AG04450 (cell line): ENCODE results near the gene NXPH2. TPM values are rescaled to one million over a fixed set of nuclear protein-coding genes. Genes with fewer than 3 reads are reported as not detected.

Experiments used
- CTCF ChIA-PET: fragments of 300-600, 350-600 bp; formaldehyde crosslinking; extraction: SDS; loops from one replicate; lab custom pipeline; 2022; ENCODE audit warnings: antibody characterized with exemption, inconsistent platforms; lab: Charles Lee
- POLR2A ChIA-PET: fragments of 350-600 bp; formaldehyde crosslinking; extraction: SDS; loops from one replicate; lab custom pipeline; 2021; ENCODE audit warnings: antibody characterized with exemption, inconsistent platforms; lab: Yijun Ruan, JAX
- DNase-seq: peaks from one replicate; pipeline ENCODE4 v3.0.0-alpha.2; 2011; ENCODE audit warnings: low read depth, low spot score
- H3K27ac ChIP-seq: one replicate; pipeline ENCODE4 v1.5.1; 2012; ENCODE audit warnings: low read depth, low read length, control low read depth
- H3K27me3 ChIP-seq: one replicate; pipeline ENCODE4 v1.6.0; 2012; ENCODE audit warnings: low read length; ENCODE audit not compliant: control insufficient read depth, insufficient read depth
- H3K4me3 ChIP-seq: 2 replicates; pipeline ENCODE4 v1.5.1; 2011; ENCODE audit warnings: mild to moderate bottlenecking, low read depth, low read length, control low read depth
- H3K9me3 ChIP-seq: 2 replicates; pipeline ENCODE4 v1.5.1; 2012; ENCODE audit warnings: low read length; ENCODE audit not compliant: control insufficient read depth, insufficient read depth
- polyA plus RNA-seq: library from polyadenylated mRNA; depleted of rRNA; stranded (reverse); fragments of >200 nt; gene quantifications from 2 replicates; pipeline ENCODE4 v1.2.3, GENCODE V29; 2011
- TF ChIP-seq, protein P1 (sequence below): IDR thresholded peaks from 2 replicates; pipeline ENCODE4 v1.5.1; 2011; ENCODE audit warnings: low read depth, low read length, control low read depth, inconsistent platforms

Gene NXPH2
- polyA plus RNA-seq, 1 experiment = not detected

DNA sequence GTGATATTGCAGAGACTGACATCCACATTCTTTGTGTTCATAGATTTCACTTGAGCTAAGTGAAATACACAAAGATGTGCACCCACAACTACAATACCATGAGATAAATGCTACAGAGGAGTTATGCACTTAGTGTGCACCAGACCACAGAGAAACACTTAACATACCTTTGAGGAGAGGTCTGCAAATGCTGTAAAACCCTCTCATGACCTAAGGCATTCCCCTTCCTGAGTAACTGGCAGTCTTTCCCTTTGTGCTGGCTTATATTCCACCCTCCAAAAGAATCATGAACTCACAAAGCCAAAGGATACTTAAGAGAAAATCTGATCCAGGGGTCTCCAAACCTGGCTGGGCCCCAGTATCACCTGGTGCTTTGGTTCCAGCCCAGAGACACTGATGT, 16.2 kb downstream of the NXPH2 start:
- H3K27ac ChIP-seq = no peak overlapping the region
- CTCF ChIA-PET = no interaction called here

DNA sequence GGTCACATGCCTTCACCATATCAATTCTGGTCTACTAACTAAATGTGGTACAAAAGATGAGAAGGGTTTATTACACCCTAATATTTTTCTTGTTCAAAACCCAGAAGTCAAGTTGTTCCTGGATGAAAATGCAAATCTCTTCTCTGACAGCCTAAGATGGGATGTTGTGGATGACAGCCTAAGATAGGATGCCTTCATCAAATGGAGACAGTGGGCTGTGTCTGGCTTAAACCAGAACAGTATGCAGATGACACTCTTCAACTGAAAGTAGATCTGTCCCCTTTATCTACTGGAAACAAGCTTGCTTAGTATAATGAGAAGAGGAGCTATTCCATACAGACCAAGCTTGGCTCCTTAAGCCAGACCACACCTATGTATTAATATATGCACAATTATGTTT, 17.7 kb downstream of the NXPH2 start:
- TF ChIP-seq, protein P1, sequence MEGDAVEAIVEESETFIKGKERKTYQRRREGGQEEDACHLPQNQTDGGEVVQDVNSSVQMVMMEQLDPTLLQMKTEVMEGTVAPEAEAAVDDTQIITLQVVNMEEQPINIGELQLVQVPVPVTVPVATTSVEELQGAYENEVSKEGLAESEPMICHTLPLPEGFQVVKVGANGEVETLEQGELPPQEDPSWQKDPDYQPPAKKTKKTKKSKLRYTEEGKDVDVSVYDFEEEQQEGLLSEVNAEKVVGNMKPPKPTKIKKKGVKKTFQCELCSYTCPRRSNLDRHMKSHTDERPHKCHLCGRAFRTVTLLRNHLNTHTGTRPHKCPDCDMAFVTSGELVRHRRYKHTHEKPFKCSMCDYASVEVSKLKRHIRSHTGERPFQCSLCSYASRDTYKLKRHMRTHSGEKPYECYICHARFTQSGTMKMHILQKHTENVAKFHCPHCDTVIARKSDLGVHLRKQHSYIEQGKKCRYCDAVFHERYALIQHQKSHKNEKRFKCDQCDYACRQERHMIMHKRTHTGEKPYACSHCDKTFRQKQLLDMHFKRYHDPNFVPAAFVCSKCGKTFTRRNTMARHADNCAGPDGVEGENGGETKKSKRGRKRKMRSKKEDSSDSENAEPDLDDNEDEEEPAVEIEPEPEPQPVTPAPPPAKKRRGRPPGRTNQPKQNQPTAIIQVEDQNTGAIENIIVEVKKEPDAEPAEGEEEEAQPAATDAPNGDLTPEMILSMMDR = no peak
- ChIA-PET POLR2A (no interaction called here), CTCF (no interaction called here)
- H3K27ac ChIP-seq = no peak overlapping the region
- H3K4me3 ChIP-seq = no peak overlapping the region
- H3K9me3 ChIP-seq = no peaks in the 10 kb centered on the region
- H3K27me3 ChIP-seq = no peaks in the 10 kb centered on the region
- no peak for DNase-seq

More for the DNA sequence above, 16.2 kb downstream of the NXPH2 start:
- Histone ChIP-seq H3K9me3 (no peaks in the 10 kb centered on the region), H3K27me3 (no peaks in the 10 kb centered on the region), H3K4me3 (no peak overlapping the region)
- POLR2A ChIA-PET = no interaction called here
- no peak for DNase-seq
- TF ChIP-seq, protein P1 = no peak

DNA sequence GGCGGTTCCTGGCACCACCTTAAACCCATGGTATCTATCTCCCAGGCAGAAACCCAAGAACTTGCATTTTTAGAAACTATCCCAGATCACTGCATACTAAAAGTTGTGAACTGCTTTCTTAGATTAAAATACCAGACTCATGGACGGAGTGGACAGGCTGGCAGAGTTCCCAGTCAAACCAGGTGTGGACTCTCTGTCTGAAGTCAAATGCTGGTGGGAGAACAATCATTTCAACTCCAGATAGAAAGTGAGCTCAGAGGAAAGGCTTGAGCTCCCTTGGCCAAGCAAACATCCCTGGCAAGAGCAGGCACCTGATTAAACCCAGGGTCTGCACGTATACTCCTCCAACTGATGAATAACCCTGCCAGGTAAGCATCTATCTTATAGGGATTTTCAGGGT, 19.5 kb downstream of the NXPH2 start:
- CTCF ChIA-PET = no interaction called here
- Histone ChIP-seq H3K27ac (no peak overlapping the region), H3K9me3 (no peaks in the 10 kb centered on the region), H3K27me3 (no peaks in the 10 kb centered on the region), H3K4me3 (no peak overlapping the region)
- no peak for DNase-seq
- POLR2A ChIA-PET = no interaction called here
- TF ChIP-seq, protein P1 = no peak

DNA sequence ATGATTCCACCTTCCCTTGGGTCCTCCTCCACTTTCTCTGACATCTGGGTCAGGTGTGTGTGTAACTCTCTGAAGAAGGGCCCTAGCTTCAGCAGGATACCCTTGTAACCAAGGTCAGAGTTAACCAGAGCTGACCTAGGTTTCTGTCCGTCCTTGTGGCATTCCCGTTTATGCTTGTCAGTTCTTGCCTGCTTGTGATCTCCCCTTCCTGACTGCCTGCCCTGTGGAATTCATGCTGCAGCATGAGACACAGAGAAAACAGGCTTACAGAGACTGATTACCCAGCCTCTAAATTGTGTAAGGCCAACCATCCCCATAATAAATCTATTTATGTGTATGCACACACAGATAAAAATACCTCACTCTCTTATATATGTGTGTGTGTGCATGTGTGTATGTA, 22.8 kb downstream of the NXPH2 start:
- no peak for DNase-seq
- Histone ChIP-seq H3K9me3 (no peaks in the 10 kb centered on the region), H3K4me3 (no peak overlapping the region), H3K27me3 (no peaks in the 10 kb centered on the region), H3K27ac (no peak overlapping the region)
- CTCF ChIA-PET = no interaction called here
- POLR2A ChIA-PET = no interaction called here
- TF ChIP-seq, protein P1 = no peak

DNA sequence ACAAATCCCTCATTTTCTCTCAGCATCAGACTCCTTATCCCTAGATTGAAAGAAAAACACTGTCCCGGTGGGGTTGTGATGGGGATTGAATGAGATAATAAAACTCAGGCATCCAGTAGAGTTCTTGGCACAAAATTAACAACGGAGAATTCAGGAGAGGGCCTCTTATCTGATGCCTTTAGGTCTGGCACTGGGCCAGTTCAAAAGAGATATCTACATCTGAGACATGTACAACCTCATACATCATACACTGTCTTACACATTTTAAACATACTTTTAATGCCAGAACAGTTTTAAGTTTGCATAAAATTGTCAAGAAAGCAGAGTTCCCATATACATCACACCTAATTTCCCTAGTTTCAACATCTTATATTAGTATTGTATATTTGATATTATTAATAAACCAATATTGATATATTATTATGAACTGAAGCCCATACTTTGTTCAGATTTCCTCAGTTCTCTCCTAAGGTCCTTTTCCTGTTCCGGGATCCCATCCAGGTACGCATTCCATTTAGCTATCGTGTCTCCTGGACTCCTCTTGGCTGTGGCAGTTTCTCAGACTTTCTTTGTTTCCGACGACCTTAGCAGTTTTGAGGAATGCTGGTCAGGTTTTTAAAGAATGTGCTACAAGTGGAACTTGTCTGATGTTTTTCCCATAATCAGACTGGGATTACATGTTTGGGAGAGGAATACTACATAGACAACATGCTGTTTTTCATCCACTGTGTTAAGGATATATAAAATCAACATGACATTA, 27.8 kb downstream of the NXPH2 start:
- ChIA-PET POLR2A (no interaction called here), CTCF (interaction anchor here (0.6 kb wide), 1 partner anchor 25 kb away, joined by 3 read pairs; no protein-coding TSS in a partner anchor)
- Histone ChIP-seq H3K27me3 (no peaks in the 10 kb centered on the region), H3K4me3 (no peak overlapping the region), H3K9me3 (no peaks in the 10 kb centered on the region), H3K27ac (no peak overlapping the region)
- TF ChIP-seq, protein P1 = no peak
- no peak for DNase-seq
